Measurements from ENCODE around the gene SUGP1.

SUGP1 gene

DNA sequence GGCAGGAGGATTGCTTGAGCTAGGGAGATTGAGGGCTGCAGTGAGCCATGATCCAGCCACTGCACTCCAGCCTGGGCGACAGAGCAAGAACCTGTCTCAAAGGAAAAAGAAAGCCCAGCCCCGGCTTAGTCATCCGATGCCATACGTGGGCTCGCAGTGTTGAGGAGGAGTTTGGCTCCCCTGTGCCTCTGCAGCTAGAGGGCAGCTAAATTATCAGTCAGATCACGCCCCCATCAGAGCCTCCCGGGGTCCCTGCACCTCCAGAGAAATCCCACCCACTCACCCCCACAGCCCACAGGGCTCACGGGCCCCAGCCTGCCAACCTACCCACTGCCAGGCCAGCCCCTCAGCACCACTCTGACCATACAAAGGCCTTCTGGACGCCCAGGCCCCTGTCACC, 28.0 kb upstream of the SUGP1 start:
- Histone ChIP-seq H3K27me3 (ENCODE audit: control insufficient read depth, low read length) (no peaks in the 10 kb centered on the region), H3K9me2 (replicated peaks; ENCODE audit: control insufficient read depth, low read length) (no peaks in the 10 kb centered on the region), H3K36me3 (ENCODE audit: control insufficient read depth, low read length) (peaks cover 68% of the 10 kb centered on the region), H3F3A (ENCODE audit: control insufficient read depth, insufficient read depth) (no peaks in the 10 kb centered on the region), H3K27ac (ENCODE audit: low read depth, low read length) (no peak overlapping the region), H4K20me1 (ENCODE audit: control insufficient read depth, insufficient read depth, low read depth, low read length) (no peaks in the 10 kb centered on the region), H3K4me1 (ENCODE audit: control insufficient read depth, low read length) (no peaks in the 10 kb centered on the region), H3K4me3 (ENCODE audit: low read length) (no peak overlapping the region), H3K4me2 (ENCODE audit: low read length) (no peak overlapping the region), H3K79me2 (ENCODE audit: control insufficient read depth, low read length) (no peaks in the 10 kb centered on the region), H3K9me3 (ENCODE audit: control insufficient read depth, insufficient read depth, low read length) (no peaks in the 10 kb centered on the region)
- no peak for TF ChIP-seq EZH2phosphoT487 (IDR thresholded peaks at IDR 0.05; ENCODE audit: borderline replicate concordance, low read length)
- TF ChIP-seq, protein P1, sequence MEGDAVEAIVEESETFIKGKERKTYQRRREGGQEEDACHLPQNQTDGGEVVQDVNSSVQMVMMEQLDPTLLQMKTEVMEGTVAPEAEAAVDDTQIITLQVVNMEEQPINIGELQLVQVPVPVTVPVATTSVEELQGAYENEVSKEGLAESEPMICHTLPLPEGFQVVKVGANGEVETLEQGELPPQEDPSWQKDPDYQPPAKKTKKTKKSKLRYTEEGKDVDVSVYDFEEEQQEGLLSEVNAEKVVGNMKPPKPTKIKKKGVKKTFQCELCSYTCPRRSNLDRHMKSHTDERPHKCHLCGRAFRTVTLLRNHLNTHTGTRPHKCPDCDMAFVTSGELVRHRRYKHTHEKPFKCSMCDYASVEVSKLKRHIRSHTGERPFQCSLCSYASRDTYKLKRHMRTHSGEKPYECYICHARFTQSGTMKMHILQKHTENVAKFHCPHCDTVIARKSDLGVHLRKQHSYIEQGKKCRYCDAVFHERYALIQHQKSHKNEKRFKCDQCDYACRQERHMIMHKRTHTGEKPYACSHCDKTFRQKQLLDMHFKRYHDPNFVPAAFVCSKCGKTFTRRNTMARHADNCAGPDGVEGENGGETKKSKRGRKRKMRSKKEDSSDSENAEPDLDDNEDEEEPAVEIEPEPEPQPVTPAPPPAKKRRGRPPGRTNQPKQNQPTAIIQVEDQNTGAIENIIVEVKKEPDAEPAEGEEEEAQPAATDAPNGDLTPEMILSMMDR (IDR thresholded peaks at IDR 0.05; ENCODE audit: low read depth, low read length, poor library complexity, severe bottlenecking), result no peak

- H3K4me3 ChIP-seq (ENCODE audit: low read length), result no peak overlapping the region
- H3F3A ChIP-seq (ENCODE audit: control insufficient read depth, insufficient read depth), result no peaks in the 10 kb centered on the region
- no peaks in the 10 kb centered on the region for H3K79me2 ChIP-seq (ENCODE audit: control insufficient read depth, low read length)
- H3K9me2 ChIP-seq (replicated peaks; ENCODE audit: control insufficient read depth, low read length), result no peaks in the 10 kb centered on the region
- TF ChIP-seq, protein P1 (IDR thresholded peaks at IDR 0.05; ENCODE audit: low read depth, low read length, poor library complexity, severe bottlenecking), result no peak
- TF ChIP-seq EZH2phosphoT487 (IDR thresholded peaks at IDR 0.05; ENCODE audit: borderline replicate concordance, low read length), result no peak
- no peaks in the 10 kb centered on the region for H3K9me3 ChIP-seq (ENCODE audit: control insufficient read depth, insufficient read depth, low read length)
- no peaks in the 10 kb centered on the region for H3K27me3 ChIP-seq (ENCODE audit: control insufficient read depth, low read length)
- no peaks in the 10 kb centered on the region for H4K20me1 ChIP-seq (ENCODE audit: control insufficient read depth, insufficient read depth, low read depth, low read length)
- no peaks in the 10 kb centered on the region for H3K4me1 ChIP-seq (ENCODE audit: control insufficient read depth, low read length)
- peaks cover 68% of the 10 kb centered on the region for H3K36me3 ChIP-seq (ENCODE audit: control insufficient read depth, low read length)
- no peak overlapping the region for H3K4me2 ChIP-seq (ENCODE audit: low read length)
- H3K27ac ChIP-seq (ENCODE audit: low read depth, low read length), result no peak overlapping the region
These were observed 27.2 kb upstream of the SUGP1 start for GRCh38 chr19:19347401-19348110.

GRCh38 chr19:19345970-19346369, 25.7 kb upstream of the SUGP1 start:
- no peak for TF ChIP-seq EZH2phosphoT487 (IDR thresholded peaks at IDR 0.05; ENCODE audit: borderline replicate concordance, low read length)
- TF ChIP-seq, protein P1 (IDR thresholded peaks at IDR 0.05; ENCODE audit: low read depth, low read length, poor library complexity, severe bottlenecking), result no peak
- peaks cover 76% of the 10 kb centered on the region for H3K36me3 ChIP-seq (ENCODE audit: control insufficient read depth, low read length)

More at GRCh38 chr19:19345970-19346369, 25.7 kb upstream of the SUGP1 start:
- H3K4me3 ChIP-seq (ENCODE audit: low read length), result no peak overlapping the region
- no peaks in the 10 kb centered on the region for H3K4me1 ChIP-seq (ENCODE audit: control insufficient read depth, low read length)
- no peaks in the 10 kb centered on the region for H3K79me2 ChIP-seq (ENCODE audit: control insufficient read depth, low read length)
- H3K27me3 ChIP-seq (ENCODE audit: control insufficient read depth, low read length), result no peaks in the 10 kb centered on the region
- H3K27ac ChIP-seq (ENCODE audit: low read depth, low read length), result no peak overlapping the region
- no peak overlapping the region for H3K4me2 ChIP-seq (ENCODE audit: low read length)
- no peaks in the 10 kb centered on the region for H3K9me2 ChIP-seq (replicated peaks; ENCODE audit: control insufficient read depth, low read length)
- H3F3A ChIP-seq (ENCODE audit: control insufficient read depth, insufficient read depth), result no peaks in the 10 kb centered on the region
- no peaks in the 10 kb centered on the region for H4K20me1 ChIP-seq (ENCODE audit: control insufficient read depth, insufficient read depth, low read depth, low read length)
- H3K9me3 ChIP-seq (ENCODE audit: control insufficient read depth, insufficient read depth, low read length), result no peaks in the 10 kb centered on the region

Data from DOHH2 (cell line).